Gastrocnemius medialis (tissue), 4 donors: ENCODE data around the gene VMP1. TPM values are rescaled to one million over a fixed set of nuclear protein-coding genes. Genes with fewer than 3 reads are reported as not detected.
A peak's percentile ranks its signal among the peaks of the same experiment; 100 is the strongest.
"Not testable (repeated sequence)": the region's sequence is repeated elsewhere in the genome, so short reads cannot be mapped to it uniquely, and the experiment has no call there.

Experiments used
- ATAC-seq, 2 donors: fragments of 150-250 bp; one replicate each; pipeline ENCODE4 v1.9.1; 2016
- DNase-seq, 2 donors: peaks; one replicate each; pipeline ENCODE4 v3.0.0-alpha.2; 2019
- H3K27ac ChIP-seq, 4 donors: fragments of 200-600 bp; sonication (generic); 1 replicate in 1 of 4; 2 replicates in 3 of 4; pipeline ENCODE4 v1.5.1; 2016 to 2018; ENCODE audit warnings: mild to moderate bottlenecking in 2 of 4, moderate library complexity in 1 of 4
- H3K27me3 ChIP-seq, 3 donors: fragments of 200-600 bp; sonication (generic) in 2 of 3; 1 replicate in 1 of 3; 2 replicates in 2 of 3; pipeline versions ENCODE4 v1.5.1 to v1.6.0; 2016 to 2019; ENCODE audit warnings: mild to moderate bottlenecking in 1 of 3, moderate library complexity in 1 of 3
- H3K36me3 ChIP-seq, 2 donors: fragments of 200-600 bp; sonication (generic) in 1 of 2; one replicate each; pipeline ENCODE4 v1.5.1; 2017 to 2018
- H3K4me1 ChIP-seq, 2 donors: fragments of 200-600 bp; sonication (generic) in 1 of 2; one replicate each; pipeline ENCODE4 v1.5.1; 2016 to 2017; ENCODE audit warnings: mild to moderate bottlenecking in 2 of 2
- H3K4me3 ChIP-seq, 4 donors: fragments of 200-600 bp; sonication (generic) in 3 of 4; 1 replicate in 1 of 4; 2 replicates in 3 of 4; pipeline ENCODE4 v1.5.1; 2016 to 2019; ENCODE audit warnings: mild to moderate bottlenecking in 2 of 4
- H3K9me3 ChIP-seq, 3 donors: fragments of 200-600 bp; sonication (generic) in 2 of 3; 1 replicate in 1 of 3; 2 replicates in 2 of 3; pipeline ENCODE4 v1.5.1; 2016 to 2019
- POLR2A ChIP-seq, 2 donors: fragments of 450-650 bp; IDR thresholded peaks; one replicate each; pipeline ENCODE4 v1.6.1; 2017; ENCODE audit warnings: antibody characterized with exemption in 2 of 2, mild to moderate bottlenecking in 2 of 2, moderate library complexity in 2 of 2
- in situ Hi-C, 4 donors: fragments of 200-750 bp; cut with MboI; loops; one replicate each; pipeline versions ENCODE4 v1.15.0 to v1.8.0; 2017; ENCODE audit warnings: low sequenced_read_pairs in 4 of 4
- intact Hi-C: fragments of 100-400 bp; cut with DNase I; formaldehyde crosslinking; loops from one replicate; pipeline ENCODE4 v1.15.1; 2023; ENCODE audit warnings: low total_unique reads
- total RNA-seq, 4 donors: library from RNA; depleted of rRNA; stranded (reverse); fragments of >200 nt; gene quantifications; one replicate each; pipeline versions ENCODE4 v1.1.0 to v1.2.3, GENCODE V29; 2016
- TF ChIP-seq, protein P1 (sequence below), 5 experiments: fragments of 450-650 bp in 3 of 5; fragments of 200-600 bp in 2 of 5; sonication (generic) in 2 of 5; IDR thresholded peaks in 4 of 5; conservative IDR thresholded peaks in 1 of 5; 1 replicate in 4 of 5; 2 replicates in 1 of 5; pipeline ENCODE4 v1.5.1; 2016 to 2019; ENCODE audit warnings: antibody characterized with exemption in 5 of 5, mild to moderate bottlenecking in 3 of 5, moderate library complexity in 3 of 5

Gene VMP1
- total RNA-seq, 4 donors from 2014 or later = 39.2 to 55.0 (median 48.4) TPM

DNA sequence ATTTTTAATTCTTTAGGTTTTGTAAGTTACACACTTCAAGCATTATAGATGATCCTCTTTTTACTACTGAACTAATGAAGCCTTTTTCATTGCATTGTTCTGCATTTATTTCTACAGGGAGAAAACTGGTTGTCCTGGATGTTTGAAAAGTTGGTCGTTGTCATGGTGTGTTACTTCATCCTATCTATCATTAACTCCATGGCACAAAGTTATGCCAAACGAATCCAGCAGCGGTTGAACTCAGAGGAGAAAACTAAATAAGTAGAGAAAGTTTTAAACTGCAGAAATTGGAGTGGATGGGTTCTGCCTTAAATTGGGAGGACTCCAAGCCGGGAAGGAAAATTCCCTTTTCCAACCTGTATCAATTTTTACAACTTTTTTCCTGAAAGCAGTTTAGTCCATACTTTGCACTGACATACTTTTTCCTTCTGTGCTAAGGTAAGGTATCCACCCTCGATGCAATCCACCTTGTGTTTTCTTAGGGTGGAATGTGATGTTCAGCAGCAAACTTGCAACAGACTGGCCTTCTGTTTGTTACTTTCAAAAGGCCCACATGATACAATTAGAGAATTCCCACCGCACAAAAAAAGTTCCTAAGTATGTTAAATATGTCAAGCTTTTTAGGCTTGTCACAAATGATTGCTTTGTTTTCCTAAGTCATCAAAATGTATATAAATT is 132.3 kb downstream of the VMP1 start:
- no peaks in the 10 kb centered on the region for H3K27me3 ChIP-seq
- peaks cover 0 to 25% of the 10 kb centered on the region in 2 donors for H3K36me3 ChIP-seq
- peak overlapping the region; percentile 47 to 58 (median 54) for H3K4me3 ChIP-seq
- peaks cover 5 to 34% of the 10 kb centered on the region in 2 donors for H3K4me1 ChIP-seq
- intact Hi-C loops = loop anchor here (2.0 to 5.0 kb wide), 2 partner anchors 57 to 87 kb away; no protein-coding TSS in a partner anchor
- peak overlapping the region; percentile 70 to 99 (median 91) for H3K27ac ChIP-seq
- in situ Hi-C loops = no loop called here
- DNase-seq (no peak), ATAC-seq (no peak)
- H3K9me3 ChIP-seq = no peaks in the 10 kb centered on the region
- TF ChIP-seq, protein P1, sequence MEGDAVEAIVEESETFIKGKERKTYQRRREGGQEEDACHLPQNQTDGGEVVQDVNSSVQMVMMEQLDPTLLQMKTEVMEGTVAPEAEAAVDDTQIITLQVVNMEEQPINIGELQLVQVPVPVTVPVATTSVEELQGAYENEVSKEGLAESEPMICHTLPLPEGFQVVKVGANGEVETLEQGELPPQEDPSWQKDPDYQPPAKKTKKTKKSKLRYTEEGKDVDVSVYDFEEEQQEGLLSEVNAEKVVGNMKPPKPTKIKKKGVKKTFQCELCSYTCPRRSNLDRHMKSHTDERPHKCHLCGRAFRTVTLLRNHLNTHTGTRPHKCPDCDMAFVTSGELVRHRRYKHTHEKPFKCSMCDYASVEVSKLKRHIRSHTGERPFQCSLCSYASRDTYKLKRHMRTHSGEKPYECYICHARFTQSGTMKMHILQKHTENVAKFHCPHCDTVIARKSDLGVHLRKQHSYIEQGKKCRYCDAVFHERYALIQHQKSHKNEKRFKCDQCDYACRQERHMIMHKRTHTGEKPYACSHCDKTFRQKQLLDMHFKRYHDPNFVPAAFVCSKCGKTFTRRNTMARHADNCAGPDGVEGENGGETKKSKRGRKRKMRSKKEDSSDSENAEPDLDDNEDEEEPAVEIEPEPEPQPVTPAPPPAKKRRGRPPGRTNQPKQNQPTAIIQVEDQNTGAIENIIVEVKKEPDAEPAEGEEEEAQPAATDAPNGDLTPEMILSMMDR (IDR thresholded peaks at IDR 0.05 in 4 of 5, conservative IDR thresholded peaks at IDR 0.05 in 1 of 5) = no peak
- TF ChIP-seq POLR2A (IDR thresholded peaks at IDR 0.05) = no peak

DNA sequence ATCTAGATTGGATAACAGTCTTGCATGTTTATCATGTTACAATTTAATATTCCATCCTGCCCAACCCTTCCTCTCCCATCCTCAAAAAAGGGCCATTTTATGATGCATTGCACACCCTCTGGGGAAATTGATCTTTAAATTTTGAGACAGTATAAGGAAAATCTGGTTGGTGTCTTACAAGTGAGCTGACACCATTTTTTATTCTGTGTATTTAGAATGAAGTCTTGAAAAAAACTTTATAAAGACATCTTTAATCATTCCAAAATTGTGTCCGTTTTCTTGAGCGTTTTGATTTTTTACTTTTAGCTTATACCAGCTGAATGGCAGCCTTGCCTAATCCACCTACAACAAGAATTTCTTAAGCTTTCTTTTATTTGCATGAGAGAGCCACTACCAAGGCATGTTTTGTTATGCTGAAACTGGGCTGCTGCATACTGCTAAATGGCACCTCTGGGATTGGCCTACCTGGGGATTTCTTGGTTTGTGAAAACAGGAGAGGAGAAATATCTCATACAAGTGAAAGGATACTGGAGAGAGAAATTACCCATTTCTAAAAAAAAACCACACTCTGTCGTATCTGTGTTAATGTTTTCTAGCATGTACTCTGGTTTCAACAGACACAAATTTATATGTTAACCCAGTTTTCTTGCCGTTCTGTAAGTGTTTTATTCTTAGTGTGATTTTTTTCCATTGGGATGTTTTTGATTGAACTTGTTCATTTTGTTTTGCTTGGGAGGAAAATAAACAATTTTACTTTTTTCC is 133.1 kb downstream of the VMP1 start:
- in situ Hi-C loops = no loop called here
- peak overlapping the region; percentile 24 to 99 (median 91) for H3K27ac ChIP-seq
- H3K9me3 ChIP-seq = no peaks in the 10 kb centered on the region
- peaks cover 0 to 25% of the 10 kb centered on the region in 2 donors for H3K36me3 ChIP-seq
- no peak for ATAC-seq
- no peak for TF ChIP-seq POLR2A (IDR thresholded peaks at IDR 0.05)
- TF ChIP-seq, protein P1 (IDR thresholded peaks at IDR 0.05 in 4 of 5, conservative IDR thresholded peaks at IDR 0.05 in 1 of 5) = no peak
- no peak for DNase-seq
- H3K4me1 ChIP-seq = peaks cover 12 to 41% of the 10 kb centered on the region in 2 donors
- intact Hi-C loops = no loop called here
- H3K27me3 ChIP-seq = no peaks in the 10 kb centered on the region
- peak overlapping the region; percentile 47 to 58 (median 54) for H3K4me3 ChIP-seq

DNA sequence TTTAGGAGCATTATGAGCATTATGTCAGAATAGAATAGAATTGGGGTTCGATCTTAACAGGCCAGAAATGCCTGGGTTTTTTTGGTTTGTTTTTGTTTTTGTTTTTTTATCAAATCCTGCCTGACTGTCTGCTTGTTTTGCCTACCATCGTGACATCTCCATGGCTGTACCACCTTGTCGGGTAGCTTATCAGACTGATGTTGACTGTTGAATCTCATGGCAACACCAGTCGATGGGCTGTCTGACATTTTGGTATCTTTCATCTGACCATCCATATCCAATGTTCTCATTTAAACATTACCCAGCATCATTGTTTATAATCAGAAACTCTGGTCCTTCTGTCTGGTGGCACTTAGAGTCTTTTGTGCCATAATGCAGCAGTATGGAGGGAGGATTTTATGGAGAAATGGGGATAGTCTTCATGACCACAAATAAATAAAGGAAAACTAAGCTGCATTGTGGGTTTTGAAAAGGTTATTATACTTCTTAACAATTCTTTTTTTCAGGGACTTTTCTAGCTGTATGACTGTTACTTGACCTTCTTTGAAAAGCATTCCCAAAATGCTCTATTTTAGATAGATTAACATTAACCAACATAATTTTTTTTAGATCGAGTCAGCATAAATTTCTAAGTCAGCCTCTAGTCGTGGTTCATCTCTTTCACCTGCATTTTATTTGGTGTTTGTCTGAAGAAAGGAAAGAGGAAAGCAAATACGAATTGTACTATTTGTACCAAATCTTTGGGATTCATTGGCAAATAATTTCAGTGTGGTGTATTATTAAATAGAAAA is 133.8 kb downstream of the VMP1 start:
- Histone ChIP-seq H3K4me3 (peak overlapping the region; percentile 4 to 58 (median 51)), H3K4me1 (peaks cover 20 to 48% of the 10 kb centered on the region in 2 donors), H3K27ac (peak overlapping the region; percentile 24 to 99 (median 91)), H3K36me3 (peaks cover 0 to 25% of the 10 kb centered on the region in 2 donors)
- ATAC-seq, H3K9me3 ChIP-seq, in situ Hi-C loops, H3K27me3 ChIP-seq, DNase-seq, intact Hi-C loops: not testable (repeated sequence)

DNA sequence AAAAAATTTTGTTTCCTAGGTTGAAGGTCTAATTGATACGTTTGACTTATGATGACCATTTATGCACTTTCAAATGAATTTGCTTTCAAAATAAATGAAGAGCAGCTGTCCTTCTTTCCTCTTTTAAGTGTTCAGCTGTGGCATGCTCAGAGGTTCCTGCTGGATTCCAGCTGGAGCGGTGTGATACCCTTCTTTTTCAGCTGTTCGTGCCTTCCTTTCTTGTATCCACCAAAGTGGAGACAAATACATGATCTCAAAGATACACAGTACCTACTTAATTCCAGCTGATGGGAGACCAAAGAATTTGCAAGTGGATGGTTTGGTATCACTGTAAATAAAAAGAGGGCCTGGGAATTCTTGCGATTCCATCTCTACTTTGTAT is 134.4 kb downstream of the VMP1 start:
- ATAC-seq, H3K4me3 ChIP-seq, intact Hi-C loops, in situ Hi-C loops, H3K27me3 ChIP-seq, H3K9me3 ChIP-seq, DNase-seq: not testable (repeated sequence)
- Histone ChIP-seq H3K4me1 (peaks cover 26 to 52% of the 10 kb centered on the region in 2 donors), H3K27ac (peak overlapping the region; percentile 24 to 99 (median 91)), H3K36me3 (peaks cover 0 to 25% of the 10 kb centered on the region in 2 donors)

DNA sequence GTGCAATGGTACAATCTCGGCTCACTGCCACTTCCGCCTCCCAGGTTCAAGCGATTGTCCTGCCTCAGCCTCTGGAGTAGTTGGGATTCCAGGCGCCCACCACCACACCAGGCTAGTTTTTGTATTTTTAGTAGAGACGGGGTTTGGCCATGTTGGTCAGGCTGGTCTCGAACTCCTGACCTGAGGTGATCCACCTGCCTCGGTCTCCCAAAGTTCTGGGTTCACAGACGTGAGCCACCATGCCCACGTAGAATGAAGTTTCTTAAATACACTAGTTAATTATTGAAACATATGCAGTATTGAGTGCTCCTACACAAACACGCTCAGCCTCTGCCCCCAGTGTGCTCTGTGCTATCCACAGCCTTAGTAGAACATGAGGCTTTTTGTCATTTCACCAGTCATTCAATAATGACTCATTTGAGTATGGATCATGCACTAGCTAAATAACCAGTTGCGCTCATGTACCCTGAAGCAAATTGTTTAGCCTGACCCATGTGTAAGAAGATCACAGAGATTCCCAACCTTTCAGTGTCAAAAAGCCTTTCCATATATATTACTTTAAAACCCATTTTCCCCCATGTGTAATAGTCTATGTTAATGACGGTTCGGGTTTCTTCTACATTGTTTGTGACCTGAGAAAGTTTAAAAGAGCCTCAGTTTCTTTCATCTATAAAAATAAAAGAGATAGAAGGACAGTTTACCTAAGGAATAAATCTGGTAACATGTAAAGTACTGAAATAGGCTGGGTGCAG is 135.6 kb downstream of the VMP1 start:
- intact Hi-C loops (no loop called here), in situ Hi-C loops (no loop called here)
- Histone ChIP-seq H3K4me3 (no peak overlapping the region), H3K36me3 (peaks cover 0 to 25% of the 10 kb centered on the region in 2 donors), H3K9me3 (no peaks in the 10 kb centered on the region), H3K27me3 (no peaks in the 10 kb centered on the region), H3K4me1 (peaks cover 34 to 50% of the 10 kb centered on the region in 2 donors), H3K27ac (peak overlapping the region; percentile 88 to 99 (median 91))
- ATAC-seq (no peak), DNase-seq (no peak)
- TF ChIP-seq, protein P1 (IDR thresholded peaks at IDR 0.05 in 4 of 5, conservative IDR thresholded peaks at IDR 0.05 in 1 of 5) = no peak
- peak in 1 of 2 donors; percentile 44 for TF ChIP-seq POLR2A (IDR thresholded peaks at IDR 0.05)
